ENCODE results near the gene PALD1. TPM values are rescaled to one million over a fixed set of nuclear protein-coding genes. Genes with fewer than 3 reads are reported as not detected.

The PALD1 gene
- total RNA-seq, 6 donors from 2014 or later = 8.9 to 25.4 (median 13.4) TPM

DNA sequence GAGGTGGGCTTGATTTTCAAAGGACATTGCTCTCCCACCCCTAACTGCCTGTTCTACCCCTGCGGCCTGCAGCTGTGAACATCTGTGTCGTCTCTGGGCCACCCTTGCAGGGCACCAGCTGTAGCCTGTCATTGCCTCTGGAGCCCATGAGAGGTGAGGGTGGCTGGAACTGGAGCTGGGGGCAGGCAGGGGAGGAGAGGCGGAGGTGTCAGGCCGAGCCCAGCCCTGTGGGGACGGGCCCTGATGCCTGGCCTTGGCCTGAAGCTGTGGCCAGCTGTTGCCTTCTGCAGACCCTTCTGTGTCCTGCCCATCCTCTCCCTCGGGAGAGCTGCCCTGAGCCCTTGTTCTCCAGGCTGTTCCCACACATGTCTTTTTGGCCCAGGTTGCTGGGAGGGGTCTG, 44.5 kb downstream of the PALD1 start:
- Histone ChIP-seq H3K36me3 (peaks cover 0 to 10% (median 0%) of the 10 kb centered on the region in 4 donors), H3K9me3 (no peaks in the 10 kb centered on the region), H3K4me3 (no peak overlapping the region), H3K27ac (peak overlapping the region; percentile 7 to 69 (median 32)), H3K4me1 (peaks cover 6 to 34% (median 22%) of the 10 kb centered on the region in 4 donors), H3K27me3 (no peaks in the 10 kb centered on the region)
- peak in 1 of 2 donors; percentile 61 for DNase-seq
- TF ChIP-seq EP300 (IDR thresholded peaks at IDR 0.05) = peak in 2 of 4 donors; percentile 11 to 72
- TF ChIP-seq POLR2AphosphoS5 (IDR thresholded peaks at IDR 0.05) = peak; percentile 88 to 90
- no peak for TF ChIP-seq POLR2A (IDR thresholded peaks at IDR 0.05)
- TF ChIP-seq, protein P1, sequence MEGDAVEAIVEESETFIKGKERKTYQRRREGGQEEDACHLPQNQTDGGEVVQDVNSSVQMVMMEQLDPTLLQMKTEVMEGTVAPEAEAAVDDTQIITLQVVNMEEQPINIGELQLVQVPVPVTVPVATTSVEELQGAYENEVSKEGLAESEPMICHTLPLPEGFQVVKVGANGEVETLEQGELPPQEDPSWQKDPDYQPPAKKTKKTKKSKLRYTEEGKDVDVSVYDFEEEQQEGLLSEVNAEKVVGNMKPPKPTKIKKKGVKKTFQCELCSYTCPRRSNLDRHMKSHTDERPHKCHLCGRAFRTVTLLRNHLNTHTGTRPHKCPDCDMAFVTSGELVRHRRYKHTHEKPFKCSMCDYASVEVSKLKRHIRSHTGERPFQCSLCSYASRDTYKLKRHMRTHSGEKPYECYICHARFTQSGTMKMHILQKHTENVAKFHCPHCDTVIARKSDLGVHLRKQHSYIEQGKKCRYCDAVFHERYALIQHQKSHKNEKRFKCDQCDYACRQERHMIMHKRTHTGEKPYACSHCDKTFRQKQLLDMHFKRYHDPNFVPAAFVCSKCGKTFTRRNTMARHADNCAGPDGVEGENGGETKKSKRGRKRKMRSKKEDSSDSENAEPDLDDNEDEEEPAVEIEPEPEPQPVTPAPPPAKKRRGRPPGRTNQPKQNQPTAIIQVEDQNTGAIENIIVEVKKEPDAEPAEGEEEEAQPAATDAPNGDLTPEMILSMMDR (IDR thresholded peaks at IDR 0.05) = no peak
- 56 to 66% methylated on average over 5 to 6 of the region's 6 CpGs for WGBS, 2 donors
- ATAC-seq (ENCODE audit: low FRiP score in 2 of 2) = peak in 1 of 2 donors; percentile 38

DNA sequence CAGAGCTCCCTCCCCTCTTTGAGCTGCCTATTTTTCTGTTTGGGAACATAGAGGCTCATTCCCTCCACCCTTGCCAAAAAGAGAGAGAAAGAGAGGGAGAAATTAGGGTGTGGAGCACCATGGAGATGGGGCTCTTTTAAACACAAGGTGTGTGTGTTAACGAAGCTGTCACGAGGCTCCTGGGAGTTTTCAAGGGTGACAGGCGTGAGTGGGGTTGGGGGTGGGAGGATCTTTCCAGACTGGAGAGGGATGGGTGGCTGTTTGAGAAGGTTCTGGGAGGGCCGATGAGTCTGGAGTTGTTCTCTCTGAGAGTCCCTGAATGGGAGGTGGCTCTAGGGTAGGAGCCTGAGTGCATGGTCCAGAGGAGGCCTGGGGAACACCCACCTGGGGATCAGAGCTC, 45.0 kb downstream of the PALD1 start:
- TF ChIP-seq EP300 (IDR thresholded peaks at IDR 0.05) (no peak), POLR2A (IDR thresholded peaks at IDR 0.05) (no peak), POLR2AphosphoS5 (IDR thresholded peaks at IDR 0.05) (no peak)
- TF ChIP-seq, protein P1 (IDR thresholded peaks at IDR 0.05) = no peak
- DNase-seq (no peak), ATAC-seq (ENCODE audit: low FRiP score in 2 of 2) (no peak)
- Histone ChIP-seq H3K9me3 (no peaks in the 10 kb centered on the region), H3K27me3 (no peaks in the 10 kb centered on the region), H3K4me3 (no peak overlapping the region), H3K36me3 (peaks cover 0 to 10% (median 0%) of the 10 kb centered on the region in 4 donors), H3K27ac (peak overlapping the region; percentile 7 to 69 (median 32)), H3K4me1 (peaks cover 6 to 34% (median 22%) of the 10 kb centered on the region in 4 donors)
- WGBS, 2 donors = 75 to 80% methylated on average over 4 of the region's 4 CpGs

DNA sequence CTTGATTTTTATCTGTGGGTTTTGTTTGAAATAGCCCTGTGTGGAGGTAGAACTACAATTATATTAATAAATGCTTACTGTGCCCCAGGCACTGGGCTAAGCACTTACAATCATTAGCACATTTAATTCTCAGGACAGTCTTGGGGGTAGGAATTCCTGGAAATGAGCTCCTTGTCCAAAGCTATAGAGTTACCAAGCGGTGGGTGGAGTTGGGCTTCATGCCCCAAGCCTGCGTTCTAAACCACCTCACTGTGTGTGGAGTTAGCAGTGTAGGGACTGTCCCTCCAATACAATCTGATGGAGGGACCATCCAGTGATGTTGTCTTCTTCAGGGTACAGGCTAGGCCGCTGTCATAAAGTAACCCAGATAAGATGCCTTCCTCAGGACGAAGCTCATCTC, 49.7 kb downstream of the PALD1 start:
- TF ChIP-seq POLR2A (IDR thresholded peaks at IDR 0.05) = no peak
- H3K27ac ChIP-seq = no peak overlapping the region
- H3K4me1 ChIP-seq = peaks cover 0 to 10% (median 7%) of the 10 kb centered on the region in 4 donors
- ATAC-seq (ENCODE audit: low FRiP score in 2 of 2) (no peak), DNase-seq (no peak)
- H3K36me3 ChIP-seq = peaks cover 0 to 51% (median 6%) of the 10 kb centered on the region in 4 donors
- no peaks in the 10 kb centered on the region for H3K27me3 ChIP-seq
- H3K9me3 ChIP-seq = no peaks in the 10 kb centered on the region
- WGBS, 2 donors = 88 to 97% methylated on average over 4 of the region's 4 CpGs
- no peak overlapping the region for H3K4me3 ChIP-seq

DNA sequence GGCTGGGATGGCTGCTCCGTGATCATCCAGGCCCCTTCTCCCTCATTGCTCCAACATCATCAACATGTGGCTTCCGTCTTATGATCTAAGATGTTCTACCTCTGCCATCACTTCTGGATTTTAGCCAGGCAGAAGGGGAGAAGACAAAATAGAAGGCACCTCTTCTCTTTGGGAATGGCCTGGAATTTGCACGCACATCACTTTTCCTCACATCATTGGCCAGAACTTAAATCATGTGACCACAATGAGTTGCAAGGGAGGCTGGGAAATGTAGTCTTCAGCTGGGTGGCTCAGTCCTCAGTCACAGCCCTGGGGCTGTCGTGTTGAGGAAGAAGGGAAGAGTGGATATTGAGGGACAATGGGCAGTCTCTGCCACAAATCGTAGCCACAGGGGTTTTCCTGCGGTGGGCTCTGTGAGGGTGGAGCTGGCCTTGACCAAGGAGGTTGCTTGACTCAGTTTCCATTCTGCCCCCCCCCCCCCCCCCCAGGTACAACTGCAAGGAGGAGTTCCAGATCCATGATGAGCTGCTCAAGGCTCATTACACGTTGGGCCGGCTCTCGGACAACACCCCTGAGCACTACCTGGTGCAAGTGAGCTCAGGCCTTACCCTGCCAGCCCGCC, 50.3 kb downstream of the PALD1 start:
- Histone ChIP-seq H3K4me1 (peaks cover 0 to 10% (median 2%) of the 10 kb centered on the region in 4 donors), H3K9me3 (no peaks in the 10 kb centered on the region), H3K36me3 (peaks cover 0 to 56% (median 6%) of the 10 kb centered on the region in 4 donors), H3K27ac (no peak overlapping the region), H3K27me3 (no peaks in the 10 kb centered on the region), H3K4me3 (no peak overlapping the region)
- DNase-seq (no peak), ATAC-seq (ENCODE audit: low FRiP score in 2 of 2) (peak in 1 of 2 donors; percentile 46)
- 73 to 84% methylated on average over 9 to 10 of the region's 10 CpGs for WGBS, 2 donors
- TF ChIP-seq POLR2AphosphoS5 (IDR thresholded peaks at IDR 0.05) (no peak), EP300 (IDR thresholded peaks at IDR 0.05) (no peak), POLR2A (IDR thresholded peaks at IDR 0.05) (no peak)
- TF ChIP-seq, protein P1 (IDR thresholded peaks at IDR 0.05) = no peak

DNA sequence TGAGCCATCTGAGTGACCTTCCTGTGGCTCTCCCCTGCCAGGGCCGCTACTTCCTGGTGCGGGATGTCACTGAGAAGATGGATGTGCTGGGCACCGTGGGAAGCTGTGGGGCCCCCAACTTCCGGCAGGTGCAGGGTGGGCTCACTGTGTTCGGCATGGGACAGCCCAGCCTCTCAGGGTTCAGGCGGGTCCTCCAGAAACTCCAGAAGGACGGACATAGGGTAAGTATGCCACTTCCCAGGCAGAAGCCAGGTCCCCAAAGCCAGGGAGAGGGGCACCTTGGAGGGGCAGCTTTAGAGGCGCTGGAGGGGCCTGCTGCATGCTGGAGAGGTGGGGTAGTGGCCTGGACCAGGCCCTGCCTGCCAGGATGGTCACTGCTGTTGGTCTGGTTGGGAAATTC, 51.3 kb downstream of the PALD1 start:
- H3K4me1 ChIP-seq = peaks cover 0 to 7% (median 0%) of the 10 kb centered on the region in 4 donors
- TF ChIP-seq, protein P1 (IDR thresholded peaks at IDR 0.05) = no peak
- peaks cover 0 to 66% (median 6%) of the 10 kb centered on the region in 4 donors for H3K36me3 ChIP-seq
- H3K27ac ChIP-seq = no peak overlapping the region
- DNase-seq = no peak
- H3K27me3 ChIP-seq = no peaks in the 10 kb centered on the region
- 59 to 83% methylated on average over 6 to 8 of the region's 8 CpGs for WGBS, 2 donors
- H3K4me3 ChIP-seq = no peak overlapping the region
- ATAC-seq (ENCODE audit: low FRiP score in 2 of 2) = no peak
- H3K9me3 ChIP-seq = no peaks in the 10 kb centered on the region

All from upper lobe of left lung (tissue), 6 donors.